Gastroesophageal sphincter (tissue), 4 donors: ENCODE measurements around the gene BTBD17. TPM values are rescaled to one million over a fixed set of nuclear protein-coding genes. Genes with fewer than 3 reads are reported as not detected.

Experiments
- ATAC-seq: fragments of 150-250 bp; one replicate; pipeline ENCODE4 v1.9.1; 2016; ENCODE audit warnings: mild to moderate bottlenecking, moderate library complexity
- H3K27ac ChIP-seq, 4 donors: fragments of 200-600 bp; sonication (generic) in 3 of 4; 1 replicate in 3 of 4; 2 replicates in 1 of 4; pipeline ENCODE4 v1.5.1; 2016 to 2019
- H3K27me3 ChIP-seq: fragments of 200-600 bp; sonication (generic); one replicate; pipeline ENCODE4 v1.5.1; 2019
- H3K36me3 ChIP-seq, 2 donors: fragments of 200-600 bp; sonication (generic); one replicate each; pipeline ENCODE4 v1.5.1; 2019; ENCODE audit warnings: control low read depth in 1 of 2
- H3K4me1 ChIP-seq, 3 donors: fragments of 200-600 bp; sonication (generic); 1 replicate in 2 of 3; 2 replicates in 1 of 3; pipeline ENCODE4 v1.5.1; 2016 to 2019; ENCODE audit warnings: control low read depth in 2 of 3
- H3K4me3 ChIP-seq, 2 donors: fragments of 200-600 bp; sonication (generic); one replicate each; pipeline ENCODE4 v1.5.1; 2019; ENCODE audit warnings: mild to moderate bottlenecking in 1 of 2, moderate library complexity in 1 of 2
- H3K9me3 ChIP-seq, 3 donors: fragments of 200-600 bp; sonication (generic); one replicate each; pipeline ENCODE4 v1.5.1; 2017 to 2019; ENCODE audit warnings: control low read depth in 2 of 3
- EP300 ChIP-seq: sonication (generic); formaldehyde crosslinking; IDR thresholded peaks from one replicate; pipeline ENCODE4 v1.6.1; 2017; ENCODE audit warnings: antibody characterized with exemption, mild to moderate bottlenecking
- POLR2A ChIP-seq, 2 donors: fragments of 450-650 bp; IDR thresholded peaks; one replicate each; pipeline ENCODE4 v1.6.1; 2017; ENCODE audit warnings: antibody characterized with exemption in 2 of 2, mild to moderate bottlenecking in 2 of 2, moderate library complexity in 1 of 2
- POLR2AphosphoS5 ChIP-seq: sonication (generic); formaldehyde crosslinking; IDR thresholded peaks from one replicate; pipeline ENCODE4 v1.6.1; 2017; ENCODE audit warnings: antibody characterized with exemption
- WGBS, 2 donors: methylation state at CpG; one replicate each; pipeline ENCODE4 v1.1.5; 2018; ENCODE audit warnings: low coverage in 1 of 2; 5-methylcytosine and 5-hydroxymethylcytosine counted together
- total RNA-seq, 4 donors: library from RNA; depleted of rRNA; stranded (reverse); fragments of >200 nt; gene quantifications; one replicate each; pipeline ENCODE4 v1.1.0, GENCODE V29; 2016
- TF ChIP-seq, protein P1 (sequence below), 4 experiments: fragments of 200-600 bp in 2 of 4; fragments of 450-650 bp in 2 of 4; sonication (generic) in 1 of 4; IDR thresholded peaks; one replicate each; pipeline ENCODE4 v1.5.1; 2017 to 2019; ENCODE audit warnings: antibody characterized with exemption in 4 of 4, mild to moderate bottlenecking in 2 of 4, moderate library complexity in 2 of 4

The BTBD17 gene
- total RNA-seq, 4 donors from 2014 or later, result not detected

DNA sequence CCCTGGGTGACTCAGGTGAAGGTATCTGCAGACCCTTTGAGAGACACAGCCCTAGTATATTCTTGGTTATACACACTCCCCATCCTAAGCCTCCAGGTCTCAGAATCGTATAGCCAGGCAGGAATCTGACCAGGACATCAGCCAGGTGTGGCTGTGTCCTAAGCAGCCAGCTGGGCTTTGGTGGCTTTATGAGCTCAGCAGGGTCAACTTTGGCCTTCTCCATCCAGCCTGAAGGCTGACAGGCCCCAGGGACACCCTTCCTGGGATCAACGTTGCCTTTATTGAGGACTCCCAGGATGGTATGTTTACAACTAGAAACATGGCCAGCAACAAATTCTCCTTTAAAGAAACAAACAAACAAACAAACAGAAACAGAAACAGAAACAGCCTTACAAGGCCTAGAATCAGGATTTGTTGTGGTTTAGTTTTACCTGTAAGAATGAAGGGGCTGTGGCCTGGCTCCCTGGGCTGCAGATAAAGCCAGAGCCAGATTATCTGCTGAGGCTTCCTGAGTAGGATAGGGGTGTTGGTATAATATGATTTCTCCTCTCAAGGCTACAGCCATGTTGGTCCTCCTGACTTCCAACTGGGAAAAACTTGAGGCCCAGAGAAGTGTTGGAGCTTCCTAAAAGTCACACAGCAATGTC, 27.2 kb downstream of the BTBD17 start:
- TF ChIP-seq POLR2A (IDR thresholded peaks at IDR 0.05), result no peak
- TF ChIP-seq POLR2AphosphoS5, result no peak
- TF ChIP-seq EP300, result no peak
- TF ChIP-seq, protein P1, sequence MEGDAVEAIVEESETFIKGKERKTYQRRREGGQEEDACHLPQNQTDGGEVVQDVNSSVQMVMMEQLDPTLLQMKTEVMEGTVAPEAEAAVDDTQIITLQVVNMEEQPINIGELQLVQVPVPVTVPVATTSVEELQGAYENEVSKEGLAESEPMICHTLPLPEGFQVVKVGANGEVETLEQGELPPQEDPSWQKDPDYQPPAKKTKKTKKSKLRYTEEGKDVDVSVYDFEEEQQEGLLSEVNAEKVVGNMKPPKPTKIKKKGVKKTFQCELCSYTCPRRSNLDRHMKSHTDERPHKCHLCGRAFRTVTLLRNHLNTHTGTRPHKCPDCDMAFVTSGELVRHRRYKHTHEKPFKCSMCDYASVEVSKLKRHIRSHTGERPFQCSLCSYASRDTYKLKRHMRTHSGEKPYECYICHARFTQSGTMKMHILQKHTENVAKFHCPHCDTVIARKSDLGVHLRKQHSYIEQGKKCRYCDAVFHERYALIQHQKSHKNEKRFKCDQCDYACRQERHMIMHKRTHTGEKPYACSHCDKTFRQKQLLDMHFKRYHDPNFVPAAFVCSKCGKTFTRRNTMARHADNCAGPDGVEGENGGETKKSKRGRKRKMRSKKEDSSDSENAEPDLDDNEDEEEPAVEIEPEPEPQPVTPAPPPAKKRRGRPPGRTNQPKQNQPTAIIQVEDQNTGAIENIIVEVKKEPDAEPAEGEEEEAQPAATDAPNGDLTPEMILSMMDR (IDR thresholded peaks at IDR 0.05), result no peak
- no peaks in the 10 kb centered on the region for H3K36me3 ChIP-seq
- no peak overlapping the region for H3K4me3 ChIP-seq
- peaks cover 0 to 18% (median 0%) of the 10 kb centered on the region in 3 donors for H3K9me3 ChIP-seq
- ATAC-seq, result no peak
- 83% methylated on average over 1 of the region's 2 CpGs; no CpG with 5 or more reads in 1 of the 2 donors for WGBS, 2 donors
- H3K27ac ChIP-seq, result no peak overlapping the region
- no peaks in the 10 kb centered on the region for H3K4me1 ChIP-seq
- H3K27me3 ChIP-seq, result peaks cover 84% of the 10 kb centered on the region

DNA sequence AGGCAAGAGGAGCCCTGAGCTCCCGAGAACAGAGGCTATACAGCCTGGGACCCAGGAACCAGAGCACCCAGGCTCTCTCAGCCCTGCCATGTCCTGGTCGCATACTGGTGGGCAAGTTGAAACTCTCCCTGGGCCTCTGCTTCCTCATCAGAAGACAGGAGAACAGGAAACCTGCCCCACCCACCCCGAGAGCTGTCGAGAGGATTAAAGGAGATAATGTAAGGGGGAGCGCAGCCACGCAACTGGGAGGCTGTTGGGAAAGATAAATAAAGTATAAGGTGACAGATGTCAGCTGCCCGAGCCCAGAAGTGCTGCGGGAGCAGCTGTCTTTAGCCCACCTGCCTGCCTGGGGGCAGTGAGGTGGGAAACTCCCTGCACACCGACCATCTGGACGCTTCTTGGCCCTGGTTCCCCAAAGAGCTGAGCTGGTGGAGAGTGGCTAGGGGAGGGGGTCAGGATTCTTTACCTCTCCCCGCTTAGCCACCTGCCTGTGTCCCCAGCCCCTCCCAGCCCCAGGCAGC, 28.8 kb downstream of the BTBD17 start:
- TF ChIP-seq EP300, result no peak
- TF ChIP-seq POLR2AphosphoS5, result no peak
- TF ChIP-seq, protein P1 (IDR thresholded peaks at IDR 0.05), result no peak
- TF ChIP-seq POLR2A (IDR thresholded peaks at IDR 0.05), result no peak
- Histone ChIP-seq H3K4me1 (no peaks in the 10 kb centered on the region), H3K27me3 (peaks cover 80% of the 10 kb centered on the region), H3K4me3 (no peak overlapping the region), H3K36me3 (no peaks in the 10 kb centered on the region), H3K27ac (no peak overlapping the region), H3K9me3 (peaks cover 0 to 18% (median 0%) of the 10 kb centered on the region in 3 donors)
- ATAC-seq, result no peak
- 18 to 54% methylated on average over 7 to 10 of the region's 11 CpGs for WGBS, 2 donors

DNA sequence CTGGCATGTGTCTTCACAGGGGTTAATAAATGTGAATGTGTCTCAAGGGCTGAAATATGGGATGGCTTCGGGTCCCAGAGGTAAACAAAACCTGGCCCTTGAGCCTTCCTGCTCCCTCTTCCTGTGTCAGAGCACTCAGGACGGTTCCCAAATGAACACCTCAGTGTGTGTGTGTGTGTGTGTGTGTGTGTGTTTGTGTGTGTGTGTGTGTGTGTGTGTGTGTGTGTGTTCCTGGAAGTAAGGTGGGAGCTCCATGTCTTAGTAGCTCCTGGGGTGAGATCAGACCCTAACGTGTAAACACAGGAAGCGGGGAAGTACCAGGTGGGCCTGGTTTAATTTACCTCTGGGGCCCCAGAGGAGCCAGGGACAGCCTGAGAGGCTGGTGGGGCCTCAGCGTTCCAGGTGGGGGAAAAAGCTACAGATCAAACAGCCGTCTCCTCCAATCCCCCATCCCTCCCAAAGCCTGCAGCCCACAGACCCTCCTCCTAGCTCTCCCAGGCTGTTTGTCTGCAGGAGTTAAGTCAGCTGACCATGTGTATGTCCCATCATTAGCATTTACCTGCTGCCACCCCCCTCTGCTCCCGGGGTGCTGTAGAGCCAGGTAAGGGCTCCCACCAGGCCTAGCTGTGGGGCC, 29.5 kb downstream of the BTBD17 start:
- Histone ChIP-seq H3K27ac (no peak overlapping the region), H3K9me3 (peaks cover 0 to 18% (median 0%) of the 10 kb centered on the region in 3 donors), H3K4me3 (no peak overlapping the region), H3K27me3 (peaks cover 83% of the 10 kb centered on the region), H3K4me1 (no peaks in the 10 kb centered on the region), H3K36me3 (no peaks in the 10 kb centered on the region)
- no peak for TF ChIP-seq POLR2A (IDR thresholded peaks at IDR 0.05)
- TF ChIP-seq, protein P1 (IDR thresholded peaks at IDR 0.05), result no peak
- no peak for TF ChIP-seq POLR2AphosphoS5
- no peak for TF ChIP-seq EP300
- ATAC-seq, result no peak
- 60% methylated on average over 3 of the region's 7 CpGs; no CpG with 5 or more reads in 1 of the 2 donors for WGBS, 2 donors

DNA sequence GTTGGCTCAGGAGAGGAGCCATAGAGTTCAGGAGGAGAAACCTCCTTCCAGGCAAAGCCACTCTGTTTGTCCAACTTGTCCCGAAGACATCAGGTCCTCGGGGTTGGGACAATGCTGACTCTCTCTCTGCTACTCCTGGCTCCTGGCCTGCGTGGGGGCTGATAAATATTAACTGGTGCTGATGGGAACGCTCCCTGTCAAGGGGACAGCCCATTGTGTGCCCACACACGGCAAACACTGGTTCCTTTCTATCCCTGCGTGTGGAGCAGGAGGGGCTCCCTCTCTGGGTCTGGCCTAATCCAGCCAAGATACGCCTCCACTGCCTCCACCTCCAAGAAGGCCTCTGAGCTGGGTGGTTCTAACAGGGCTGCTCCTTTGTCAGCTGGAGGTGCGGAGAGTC, 31.2 kb downstream of the BTBD17 start:
- H3K27ac ChIP-seq, result no peak overlapping the region
- H3K27me3 ChIP-seq, result peaks cover 89% of the 10 kb centered on the region
- WGBS, 2 donors, result 65 to 100% methylated on average over 1 to 2 of the region's 8 CpGs

More for the DNA sequence above, 31.2 kb downstream of the BTBD17 start:
- H3K36me3 ChIP-seq, result no peaks in the 10 kb centered on the region
- H3K9me3 ChIP-seq, result peaks cover 0 to 18% (median 0%) of the 10 kb centered on the region in 3 donors
- no peak for TF ChIP-seq EP300
- TF ChIP-seq POLR2A (IDR thresholded peaks at IDR 0.05), result no peak
- TF ChIP-seq, protein P1 (IDR thresholded peaks at IDR 0.05), result no peak
- TF ChIP-seq POLR2AphosphoS5, result no peak
- peaks cover 0 to 16% (median 7%) of the 10 kb centered on the region in 3 donors for H3K4me1 ChIP-seq
- no peak overlapping the region for H3K4me3 ChIP-seq
- no peak for ATAC-seq
